Central memory CD4-positive, alpha-beta T cell (primary cell): ENCODE data around the gene BTG4.

Source experiments
- DNase-seq: peaks from one replicate; pipeline ENCODE4 v3.0.0; 2022

BTG4 gene

DNA sequence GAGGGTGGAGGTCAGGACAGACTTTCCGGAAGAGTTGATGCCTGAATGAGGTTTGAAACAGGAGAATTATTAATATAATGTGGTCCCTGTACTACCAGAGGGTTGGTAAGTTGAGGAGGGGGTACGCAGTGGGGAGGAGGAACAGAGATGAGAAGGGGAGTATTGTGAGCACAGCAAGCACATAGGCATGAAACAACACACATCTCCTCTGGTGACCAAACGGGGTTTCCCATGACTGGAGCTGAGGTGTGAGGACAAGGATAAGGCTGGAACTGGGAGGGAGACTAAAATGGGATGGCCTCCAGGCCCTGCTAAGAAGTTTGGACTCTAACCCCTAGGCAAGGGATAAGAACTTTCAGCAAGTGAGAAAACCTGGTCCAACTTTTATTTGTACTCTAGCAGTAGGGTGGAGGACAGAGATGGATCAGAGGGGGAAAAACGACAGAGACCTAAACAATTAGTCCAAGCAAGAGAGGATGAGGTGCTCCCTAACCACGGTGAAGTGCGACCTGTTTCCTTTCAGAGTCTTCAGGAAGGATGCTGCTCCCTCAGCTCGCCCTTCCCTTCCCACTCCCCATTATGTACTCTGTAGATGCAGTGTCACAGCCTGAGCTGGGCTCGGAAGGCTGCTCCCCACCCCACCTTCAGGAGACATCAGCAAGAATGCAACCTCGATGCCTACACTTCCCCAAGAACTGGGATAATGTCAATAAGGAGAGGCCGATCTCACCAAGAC is 59.2 kb downstream of the BTG4 start:
- DNase-seq = no peak

DNA sequence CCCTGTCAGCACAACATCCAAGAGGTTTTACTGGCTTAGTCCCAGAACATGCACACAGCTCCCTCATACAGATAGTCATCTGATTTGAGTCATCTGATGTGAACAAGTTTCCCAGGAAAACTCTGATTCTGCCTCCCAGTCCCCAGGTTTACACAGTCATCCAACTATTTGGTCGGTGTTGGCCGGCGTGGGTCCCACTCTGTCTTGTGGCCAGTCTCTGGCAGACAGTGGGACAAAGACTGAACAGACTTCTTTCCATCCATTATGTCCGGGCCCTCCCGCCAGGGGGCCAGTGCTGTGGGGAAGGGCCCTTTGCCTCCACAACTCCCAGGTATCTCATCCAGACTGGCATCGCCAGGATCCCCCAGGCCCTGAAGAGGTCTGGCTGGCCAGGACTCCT is 60.0 kb downstream of the BTG4 start:
- no peak for DNase-seq

DNA sequence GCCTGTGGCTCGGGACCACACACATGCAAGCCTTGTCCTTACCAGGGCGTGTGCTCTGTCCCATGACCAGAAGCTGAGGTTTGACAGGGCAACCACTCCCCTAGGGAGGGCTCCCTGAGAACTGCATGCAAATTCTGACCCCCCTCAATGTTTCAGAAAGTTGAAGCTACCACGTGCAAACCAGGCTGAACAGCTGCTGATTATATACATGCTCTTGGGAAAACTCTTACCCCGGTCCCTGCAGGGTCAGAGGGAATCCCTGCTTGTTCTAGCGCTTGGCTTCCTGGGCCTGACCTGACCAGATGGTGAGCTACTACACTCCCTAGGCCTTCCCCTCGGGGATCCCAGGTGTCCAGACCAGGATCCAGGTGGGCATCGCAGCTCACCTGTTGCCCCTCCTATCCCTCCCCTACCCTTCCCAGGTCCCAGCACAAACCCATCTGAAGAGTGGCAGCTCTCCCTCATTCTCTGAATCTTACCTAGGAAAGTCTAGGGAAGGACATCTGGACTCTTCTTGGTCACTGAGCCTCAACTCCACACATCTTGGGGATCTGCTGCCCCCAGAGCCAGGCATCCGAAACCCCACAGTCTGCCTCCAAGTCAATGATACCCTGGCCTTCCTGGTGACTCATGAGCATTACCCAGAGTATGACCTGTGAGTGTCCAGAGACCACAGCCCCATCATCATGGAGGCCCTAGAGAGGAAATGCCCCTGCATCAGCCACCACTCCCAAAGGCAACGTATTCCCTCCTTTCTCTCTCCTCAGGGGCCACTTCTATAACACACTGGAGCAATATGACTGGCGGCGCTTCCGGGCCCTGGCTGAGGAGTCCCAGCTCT is 61.5 kb downstream of the BTG4 start:
- DNase-seq = no peak

DNA sequence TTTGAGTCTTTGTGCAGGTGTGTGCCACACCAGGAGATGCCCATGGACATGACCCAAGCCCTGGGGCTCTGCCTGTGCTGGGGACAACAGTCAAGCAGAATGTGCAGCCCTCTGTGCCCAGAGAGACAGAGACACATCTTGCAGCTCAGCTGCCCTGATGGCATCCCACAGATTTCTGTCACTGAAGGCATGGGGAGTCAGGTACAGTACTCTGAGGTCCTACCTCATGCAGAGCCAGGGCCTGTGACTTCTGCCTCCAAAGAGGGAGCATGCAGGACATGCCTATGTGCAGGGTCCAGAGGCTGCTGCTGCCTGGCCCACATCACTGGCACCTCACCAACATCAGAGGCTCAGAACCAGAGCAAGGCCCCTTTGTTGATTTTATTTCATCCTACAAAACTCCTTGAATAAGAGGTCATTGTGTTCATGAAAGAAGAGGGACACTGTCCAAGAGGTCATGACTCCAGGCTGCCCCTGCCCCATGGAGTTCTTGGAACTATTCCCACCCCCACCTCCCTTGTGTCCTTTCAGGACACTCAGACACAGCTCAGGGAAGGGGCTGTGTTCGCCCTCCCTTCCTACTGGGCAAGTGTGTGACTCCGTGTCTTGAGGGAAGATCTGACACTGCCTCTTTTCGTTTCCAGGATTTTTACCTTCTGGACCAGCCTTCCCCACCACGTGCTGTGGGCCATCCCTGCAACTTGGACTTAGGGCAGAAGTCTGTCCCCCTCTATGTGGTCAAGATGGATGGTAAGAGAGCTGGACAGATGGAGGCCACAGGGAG is 62.3 kb downstream of the BTG4 start:
- no peak for DNase-seq

DNA sequence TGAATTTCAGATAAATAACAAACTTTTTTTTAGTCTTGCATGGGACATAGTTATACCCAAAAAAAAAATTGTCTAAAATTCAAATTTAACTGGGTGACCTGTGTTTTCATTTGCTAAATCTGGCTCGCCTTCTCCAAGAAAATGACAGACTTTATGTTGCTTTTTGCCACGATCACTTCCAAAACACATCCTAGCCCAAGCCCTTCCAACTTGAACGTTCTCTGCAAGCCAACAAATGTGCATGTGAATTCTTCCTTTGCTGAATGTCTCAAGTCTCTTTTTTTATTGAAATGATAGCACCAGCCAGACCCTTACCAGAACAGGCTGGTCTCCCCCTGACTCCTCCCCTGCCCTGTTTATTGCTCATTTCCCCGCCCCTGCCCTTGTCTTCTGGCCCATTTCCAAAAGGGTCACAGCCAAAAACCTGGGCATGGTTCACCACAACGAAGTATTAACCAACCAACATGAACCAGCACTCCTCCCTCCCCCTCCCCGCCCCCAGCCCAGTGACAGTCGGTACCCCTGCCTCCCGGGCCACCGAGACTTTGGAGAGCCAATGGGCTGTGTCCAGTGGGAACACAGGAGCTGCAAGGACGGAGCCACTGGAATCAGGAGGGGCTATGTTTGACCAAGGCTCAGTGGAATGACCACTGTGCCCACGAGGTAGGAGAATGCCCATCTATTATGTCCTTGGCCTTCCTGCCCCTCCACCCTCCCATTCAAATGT is 63.2 kb downstream of the BTG4 start:
- DNase-seq = no peak

- DNase-seq = no peak
These were observed 63.8 kb downstream of the BTG4 start for GRCh38 chr11:111448414-111448813.

DNA sequence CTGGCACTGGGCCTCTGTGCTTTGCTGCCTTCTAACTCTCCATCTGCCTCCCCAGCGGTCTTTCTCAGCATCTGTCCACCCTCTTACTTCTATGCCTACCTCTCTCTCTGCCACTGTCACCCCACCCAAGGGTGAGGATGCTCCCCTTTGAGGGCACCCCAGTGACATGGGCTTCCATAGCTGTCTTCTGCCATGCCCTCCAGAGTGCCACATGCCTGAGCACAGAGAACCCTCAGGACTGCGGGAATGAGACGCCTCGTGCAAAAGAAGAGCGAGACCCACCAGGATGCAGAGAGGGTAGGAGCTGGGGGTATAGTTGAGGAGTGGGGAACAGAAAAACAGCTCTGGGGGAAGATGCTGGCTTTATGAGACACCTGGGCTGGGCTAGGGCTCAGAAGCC is 64.3 kb downstream of the BTG4 start:
- no peak for DNase-seq

DNA sequence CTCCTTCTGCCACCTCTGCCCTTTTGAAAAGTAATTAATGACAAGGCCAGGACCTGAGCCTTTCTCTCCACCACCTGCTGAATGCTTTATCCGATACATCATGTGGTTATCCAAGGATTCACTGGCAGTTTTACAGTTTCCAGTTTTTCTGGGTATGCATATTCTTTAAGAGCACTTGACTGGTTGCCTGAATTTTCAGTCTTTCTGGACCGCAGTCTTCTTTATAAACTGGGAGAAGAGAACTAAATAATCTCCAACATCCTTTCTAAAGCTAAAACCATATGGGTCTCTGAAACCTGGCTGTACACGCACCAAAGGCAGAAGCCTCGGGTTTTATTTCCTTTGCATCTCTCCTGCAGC is 65.1 kb downstream of the BTG4 start:
- DNase-seq = no peak

- DNase-seq = peak; percentile 88
These were observed 65.6 kb downstream of the BTG4 start for GRCh38 chr11:111446404-111447111.

DNA sequence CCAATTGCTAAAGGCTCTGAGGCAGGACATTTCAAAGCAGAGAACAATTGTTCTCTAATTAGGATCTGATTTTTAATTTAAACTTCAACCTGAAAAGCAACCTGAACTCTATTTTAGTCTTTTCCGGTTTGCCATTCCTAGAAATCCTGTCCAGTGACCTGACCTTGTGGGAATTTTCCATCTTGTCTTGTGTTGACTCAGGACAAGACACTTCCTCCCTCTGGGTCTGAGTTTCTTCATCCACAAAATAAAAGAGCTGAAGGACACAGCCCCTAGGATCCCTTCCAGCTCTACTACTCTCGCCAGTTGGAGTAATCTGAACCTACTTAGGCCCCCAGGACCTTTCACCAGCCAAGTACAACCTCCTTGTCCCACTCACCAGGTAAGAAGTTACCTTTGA is 66.6 kb downstream of the BTG4 start:
- no peak for DNase-seq
